IgD-negative memory B cell (primary cell): Measurements from ENCODE around the gene XRCC3. TPM values are rescaled to one million over a fixed set of nuclear protein-coding genes. Genes with fewer than 3 reads are reported as not detected.

Source experiments
- H3K27ac Mint-ChIP-seq, 3 donors: one replicate each; pipeline ENCODE4 v1.8.0; 2020 to 2022; ENCODE audit warnings: mild to moderate bottlenecking in 3 of 3, mixed read lengths in 3 of 3, moderate library complexity in 1 of 3
- H3K27me3 Mint-ChIP-seq: one replicate; pipeline ENCODE4 v1.8.0; 2021; ENCODE audit warnings: mixed read lengths
- H3K36me3 Mint-ChIP-seq: one replicate; pipeline ENCODE4 v1.8.0; 2020; ENCODE audit warnings: mild to moderate bottlenecking, mixed read lengths
- H3K4me1 Mint-ChIP-seq, 3 donors: one replicate each; pipeline ENCODE4 v1.8.0; 2020 to 2022; ENCODE audit warnings: mixed read lengths in 3 of 3, mild to moderate bottlenecking in 1 of 3
- H3K4me3 Mint-ChIP-seq, 4 donors: one replicate each; pipeline ENCODE4 v1.8.0; 2020 to 2022; ENCODE audit warnings: mild to moderate bottlenecking in 4 of 4, mixed read lengths in 4 of 4, moderate library complexity in 3 of 4
- H3K9me3 Mint-ChIP-seq, 3 donors: one replicate each; pipeline ENCODE4 v1.8.0; 2020 to 2021; ENCODE audit warnings: mixed read lengths in 3 of 3, mild to moderate bottlenecking in 1 of 3
- polyA plus RNA-seq: library from polyadenylated mRNA; unstranded; fragments of 300-500 nt; fragmentation: Illumina TruSeq; gene quantifications from one replicate; pipeline ENCODE4 v1.2.3, GENCODE V29; 2021

XRCC3 gene
- polyA plus RNA-seq = 5.7 TPM

DNA sequence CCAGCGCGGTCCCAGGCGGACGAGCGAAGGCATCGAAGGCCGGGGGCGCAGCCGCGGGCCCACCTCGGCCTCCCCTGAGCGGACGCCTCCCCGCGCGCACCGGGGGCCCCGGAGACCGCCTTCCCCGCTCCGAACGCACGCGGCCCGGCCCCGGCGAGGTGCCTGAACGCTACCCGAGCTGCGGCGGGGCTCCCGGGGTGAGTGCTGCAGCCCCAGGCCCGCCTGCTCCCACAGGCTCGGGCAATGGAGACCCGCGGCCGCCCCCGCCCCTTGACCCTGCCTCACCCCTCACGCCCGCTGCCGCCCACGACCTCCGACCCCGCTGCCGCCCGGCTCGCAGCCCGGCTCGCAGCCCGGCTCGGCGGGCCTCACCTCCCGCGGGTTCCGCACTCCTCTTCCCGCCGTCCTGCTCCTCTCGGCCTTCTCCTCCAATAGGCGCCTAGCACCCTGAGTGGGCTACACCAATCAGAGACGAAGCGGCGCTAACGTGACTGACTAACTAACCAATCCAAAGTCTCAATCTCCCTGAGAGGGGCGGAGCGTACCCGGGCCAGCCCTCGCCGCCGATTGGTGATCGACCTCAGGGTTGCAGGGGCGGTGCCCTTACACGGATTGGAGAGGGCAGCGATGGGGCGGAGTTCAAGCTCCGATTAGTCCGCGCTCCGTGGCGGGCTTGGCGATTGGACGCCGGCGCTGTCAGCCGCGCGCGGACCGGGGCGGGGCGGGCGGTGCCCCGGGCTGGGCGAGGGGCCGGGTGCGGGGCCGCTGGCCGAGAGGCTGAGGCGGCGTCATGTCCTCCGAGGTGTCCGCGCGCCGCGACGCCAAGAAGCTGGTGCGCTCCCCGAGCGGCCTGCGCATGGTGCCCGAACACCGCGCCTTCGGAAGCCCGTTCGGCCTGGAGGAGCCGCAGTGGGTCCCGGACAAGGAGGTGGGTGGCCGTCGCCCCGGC lies at the start of gene XRCC3, which contains the start of gene ZFYVE21:
Gene XRCC3 (minus strand): TSS at position 400 of the 949 bp plus-strand sequence. CDS start 4,364 bp downstream, outside the sequence.
Gene ZFYVE21 (plus strand): TSS at position 759 of the 949 bp plus-strand sequence. CDS start 32 bp downstream, at position 791.
- peaks cover 29 to 31% (median 30%) of the 10 kb centered on the region in 3 donors for H3K4me1 Mint-ChIP-seq

DNA sequence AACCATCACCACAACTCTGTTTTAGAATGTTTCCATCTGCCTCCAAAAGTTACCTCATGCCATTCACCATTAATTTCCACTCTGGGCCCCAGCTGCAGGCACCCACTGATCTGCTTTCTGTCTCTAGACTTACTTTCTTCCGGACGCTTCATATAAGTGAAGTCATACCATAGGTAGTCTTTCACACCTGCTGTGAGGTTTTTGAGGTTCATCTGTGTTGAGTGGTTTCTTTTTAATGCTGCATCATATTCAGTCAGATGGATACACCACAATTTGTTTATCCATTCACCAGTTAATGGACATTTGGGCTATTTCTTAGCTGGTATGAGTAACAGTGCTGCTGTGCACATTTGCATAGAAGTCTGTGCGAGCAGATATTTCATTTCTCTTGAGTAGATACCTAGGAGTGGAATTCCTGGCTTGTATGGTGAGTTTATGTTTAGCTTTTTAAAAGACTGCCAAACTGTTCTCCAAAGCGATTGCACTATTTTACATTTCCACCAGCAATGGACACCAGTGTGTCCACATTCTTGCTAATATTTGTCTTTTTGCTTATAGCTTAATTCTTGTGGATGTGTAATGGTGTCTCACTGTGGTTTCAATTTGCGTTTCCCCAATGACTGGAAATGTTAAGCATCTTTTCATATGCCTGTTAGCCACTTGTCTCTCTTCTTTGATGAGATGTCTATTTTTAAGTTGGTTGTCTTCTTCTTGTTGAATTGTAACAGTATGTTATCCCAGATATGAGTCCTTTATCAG lies 48.7 kb upstream of the XRCC3 start:
- H3K27ac Mint-ChIP-seq = no peak overlapping the region
- peaks cover 6% of the 10 kb centered on the region for H3K36me3 Mint-ChIP-seq
- peaks cover 1% of the 10 kb centered on the region for H3K27me3 Mint-ChIP-seq
- peaks cover 7 to 10% (median 9%) of the 10 kb centered on the region in 3 donors for H3K4me1 Mint-ChIP-seq
- peak overlapping the region in 1 of 4 donors; percentile 49 for H3K4me3 Mint-ChIP-seq
- H3K9me3 Mint-ChIP-seq = peaks cover 0 to 4% (median 0%) of the 10 kb centered on the region in 3 donors

More for the DNA sequence above, at the start of gene XRCC3, which contains the start of gene ZFYVE21:
- Mint-ChIP-seq H3K9me3 (no peaks in the 10 kb centered on the region), H3K27me3 (no peaks in the 10 kb centered on the region), H3K4me3 (peak within 1 kb of the TSS; percentile 90 to 95 (median 93)), H3K36me3 (peaks cover 1% of the 10 kb centered on the region), H3K27ac (peak within 1 kb of the TSS; percentile 84 to 97 (median 84))

DNA sequence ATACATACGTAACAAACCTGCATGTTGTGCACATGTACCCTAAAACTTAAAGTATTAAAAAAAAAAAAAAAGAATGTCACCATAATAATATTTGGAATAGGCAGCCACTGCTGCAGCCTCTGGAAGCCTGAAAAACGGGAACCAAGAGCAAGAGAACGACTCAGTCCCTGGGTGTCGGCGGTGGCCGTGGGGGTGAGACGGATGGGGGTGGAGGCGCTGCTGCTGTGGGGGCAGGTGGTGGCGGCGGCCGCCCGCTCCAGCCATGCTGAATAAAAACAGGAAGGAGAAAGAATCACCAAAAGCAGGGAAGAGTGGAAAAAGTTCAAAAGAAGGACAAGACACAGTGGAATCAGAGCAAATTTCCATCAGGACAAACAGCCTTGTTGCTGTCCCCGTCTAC lies 47.3 kb upstream of the XRCC3 start:
- Mint-ChIP-seq H3K4me1 (peaks cover 7 to 10% (median 9%) of the 10 kb centered on the region in 3 donors), H3K4me3 (no peak overlapping the region), H3K9me3 (peaks cover 0 to 4% (median 0%) of the 10 kb centered on the region in 3 donors), H3K27ac (no peak overlapping the region), H3K36me3 (peaks cover 6% of the 10 kb centered on the region), H3K27me3 (peaks cover 1% of the 10 kb centered on the region)

DNA sequence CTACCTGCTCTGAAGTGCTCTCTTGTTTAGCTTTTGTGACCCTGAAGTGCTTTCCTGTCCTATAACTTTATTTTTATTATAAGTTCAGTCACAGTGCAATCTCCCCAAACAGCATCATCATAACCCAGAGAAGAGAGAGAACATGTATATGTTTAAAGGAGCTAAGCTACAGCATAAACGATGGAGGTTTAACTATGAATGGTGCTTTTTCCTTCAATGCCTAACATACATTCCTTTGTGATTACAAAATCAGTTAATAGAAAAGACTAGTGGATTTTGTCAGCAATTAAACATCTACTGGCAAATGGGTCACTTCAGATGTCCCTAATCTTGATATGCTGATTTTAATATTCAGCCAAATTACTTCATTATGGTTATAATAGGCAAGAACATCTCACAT lies 46.8 kb upstream of the XRCC3 start:
- peaks cover 0 to 4% (median 0%) of the 10 kb centered on the region in 3 donors for H3K9me3 Mint-ChIP-seq
- H3K4me3 Mint-ChIP-seq = no peak overlapping the region
- H3K27ac Mint-ChIP-seq = no peak overlapping the region
- peaks cover 1% of the 10 kb centered on the region for H3K27me3 Mint-ChIP-seq
- H3K36me3 Mint-ChIP-seq = peaks cover 6% of the 10 kb centered on the region
- H3K4me1 Mint-ChIP-seq = peaks cover 7 to 10% (median 9%) of the 10 kb centered on the region in 3 donors

DNA sequence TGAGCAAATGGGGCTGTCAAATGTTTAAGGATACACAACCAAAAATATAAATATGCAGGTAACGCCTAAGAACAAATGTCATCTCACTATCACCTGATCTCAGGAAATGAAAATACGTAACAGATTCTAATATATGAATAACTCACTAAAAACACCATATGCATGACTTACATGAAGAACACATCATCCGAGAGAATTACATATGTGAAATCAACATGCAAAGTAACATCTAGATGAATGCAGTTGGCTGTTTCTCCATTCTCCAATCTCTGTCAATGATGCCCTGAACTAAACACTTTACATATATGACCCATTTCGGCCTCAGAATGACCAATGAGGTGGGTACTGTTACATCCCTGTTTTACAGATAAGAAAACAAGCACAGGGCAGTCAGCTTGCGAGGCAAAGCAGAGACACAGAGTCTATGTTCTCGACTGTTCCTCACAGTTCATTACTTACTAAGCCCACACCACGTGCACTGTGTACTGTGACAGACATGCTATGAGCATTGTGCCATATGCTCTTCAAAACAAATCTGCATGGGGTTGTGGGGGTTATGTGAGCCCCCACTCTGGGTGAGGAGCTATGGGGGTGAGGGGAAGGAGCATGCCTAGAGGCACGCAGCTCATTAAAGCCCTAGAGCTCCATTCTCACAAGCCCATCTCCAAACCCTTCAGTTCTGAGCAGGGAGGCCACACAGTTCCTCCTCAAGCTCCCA lies 43.0 kb upstream of the XRCC3 start:
- Mint-ChIP-seq H3K27ac (no peak overlapping the region), H3K9me3 (no peaks in the 10 kb centered on the region)

DNA sequence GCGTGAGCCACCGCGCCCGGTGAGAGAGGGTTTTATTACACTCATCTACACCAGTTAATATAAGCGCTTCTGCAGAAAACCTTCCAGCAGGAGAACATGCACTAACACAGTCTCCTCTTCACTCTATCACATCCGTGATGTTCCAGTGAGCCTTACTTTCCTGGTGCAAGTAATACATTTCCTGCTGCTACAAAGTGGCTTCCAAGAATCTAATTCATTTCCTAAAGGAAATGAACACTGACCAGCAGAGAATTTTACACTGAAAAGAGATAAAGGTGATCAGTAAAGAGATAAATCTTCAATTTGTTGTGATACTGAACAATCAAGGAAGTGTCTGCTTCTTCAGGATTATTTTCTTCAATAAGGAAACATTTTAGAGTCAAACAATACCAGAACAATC lies 39.8 kb upstream of the XRCC3 start:
- Mint-ChIP-seq H3K27me3 (no peaks in the 10 kb centered on the region), H3K27ac (no peak overlapping the region), H3K4me3 (no peak overlapping the region), H3K36me3 (no peaks in the 10 kb centered on the region), H3K4me1 (no peaks in the 10 kb centered on the region), H3K9me3 (no peaks in the 10 kb centered on the region)

More for the DNA sequence above, 43.0 kb upstream of the XRCC3 start:
- Mint-ChIP-seq H3K36me3 (peaks cover 2% of the 10 kb centered on the region), H3K4me1 (peaks cover 0 to 5% (median 3%) of the 10 kb centered on the region in 3 donors), H3K27me3 (no peaks in the 10 kb centered on the region), H3K4me3 (no peak overlapping the region)

DNA sequence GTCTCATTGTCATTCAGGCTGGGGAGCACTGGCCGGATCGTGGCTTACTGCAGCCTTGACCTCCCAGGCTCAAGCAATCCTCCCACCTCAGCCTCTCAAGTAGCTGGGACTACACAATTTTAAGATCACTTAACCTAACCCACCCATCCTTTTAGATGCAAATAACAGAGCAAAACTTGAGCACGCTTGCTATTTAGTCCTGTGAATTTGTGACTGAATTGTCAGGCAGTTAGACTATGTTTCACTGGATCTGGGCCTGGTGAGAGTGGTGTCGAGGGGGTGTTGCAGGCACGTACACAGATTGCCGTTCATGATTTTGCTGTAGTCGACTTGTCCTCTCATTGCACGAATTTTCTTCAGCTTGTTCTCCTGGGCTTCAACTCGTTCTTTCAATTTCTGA lies 38.5 kb upstream of the XRCC3 start:
- H3K27ac Mint-ChIP-seq = no peak overlapping the region
- H3K4me3 Mint-ChIP-seq = no peak overlapping the region
- no peaks in the 10 kb centered on the region for H3K36me3 Mint-ChIP-seq
- H3K4me1 Mint-ChIP-seq = no peaks in the 10 kb centered on the region
- H3K27me3 Mint-ChIP-seq = no peaks in the 10 kb centered on the region
- H3K9me3 Mint-ChIP-seq = no peaks in the 10 kb centered on the region

DNA sequence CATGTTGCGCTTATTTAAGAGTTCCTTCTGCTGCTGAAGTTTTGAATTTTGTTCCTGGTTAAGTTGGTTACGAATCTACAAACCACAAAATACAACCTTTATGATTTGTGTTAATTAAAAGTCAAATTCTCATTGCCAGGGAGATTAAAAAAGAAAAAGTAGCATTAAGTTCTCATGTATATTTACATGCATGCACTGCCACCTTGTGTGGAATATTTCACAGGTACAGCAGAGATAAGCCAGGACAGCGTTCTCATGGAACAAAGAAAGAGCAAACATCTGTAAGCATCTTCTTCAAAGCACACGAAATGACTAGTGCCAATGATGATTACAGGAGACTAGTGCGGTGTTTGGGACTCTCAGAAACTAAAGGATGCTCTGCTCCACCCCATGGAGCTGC lies 34.6 kb upstream of the XRCC3 start:
- Mint-ChIP-seq H3K36me3 (no peaks in the 10 kb centered on the region), H3K27ac (no peak overlapping the region), H3K9me3 (no peaks in the 10 kb centered on the region), H3K4me1 (no peaks in the 10 kb centered on the region), H3K27me3 (no peaks in the 10 kb centered on the region), H3K4me3 (no peak overlapping the region)

DNA sequence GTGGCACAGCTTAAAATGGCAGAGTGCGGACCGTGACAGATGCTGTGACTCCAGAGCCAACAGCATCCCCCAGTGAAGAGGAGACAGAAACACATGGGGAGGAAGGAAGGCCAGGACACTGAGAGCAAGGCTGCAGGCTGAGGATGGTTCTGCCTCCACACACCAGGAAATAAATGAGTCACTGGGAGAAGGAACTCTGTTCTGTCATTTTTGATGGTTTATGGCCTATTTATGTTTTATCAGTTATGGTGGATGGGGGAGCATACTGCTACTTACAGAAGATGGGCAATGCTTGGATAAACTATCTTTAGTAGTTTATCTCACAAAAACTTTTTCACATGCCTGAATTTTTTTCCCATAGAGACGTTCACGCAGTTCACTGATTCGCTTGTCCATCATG lies 34.2 kb upstream of the XRCC3 start:
- H3K4me1 Mint-ChIP-seq = no peaks in the 10 kb centered on the region
- H3K27ac Mint-ChIP-seq = peak overlapping the region in 1 of 3 donors; percentile 88
- H3K36me3 Mint-ChIP-seq = no peaks in the 10 kb centered on the region
- no peaks in the 10 kb centered on the region for H3K27me3 Mint-ChIP-seq
- no peak overlapping the region for H3K4me3 Mint-ChIP-seq
- H3K9me3 Mint-ChIP-seq = no peaks in the 10 kb centered on the region

DNA sequence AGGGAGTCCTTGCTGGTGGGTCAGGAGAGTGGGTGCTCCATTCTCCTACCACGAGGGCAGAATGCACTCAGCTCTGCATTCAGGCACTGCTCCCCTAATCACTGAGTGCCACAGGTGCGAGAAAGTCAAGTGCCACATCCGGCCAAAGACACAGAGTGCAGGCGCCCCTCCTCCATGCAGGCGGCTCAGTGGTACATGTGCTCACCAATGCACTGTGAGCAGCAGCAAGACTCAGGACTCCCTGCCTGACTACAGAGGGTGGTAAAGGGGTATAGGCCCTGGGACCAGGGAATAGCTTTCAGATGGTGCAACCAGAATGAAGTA lies 33.2 kb upstream of the XRCC3 start:
- Mint-ChIP-seq H3K27me3 (no peaks in the 10 kb centered on the region), H3K4me3 (no peak overlapping the region), H3K9me3 (no peaks in the 10 kb centered on the region), H3K36me3 (no peaks in the 10 kb centered on the region), H3K27ac (no peak overlapping the region), H3K4me1 (no peaks in the 10 kb centered on the region)

DNA sequence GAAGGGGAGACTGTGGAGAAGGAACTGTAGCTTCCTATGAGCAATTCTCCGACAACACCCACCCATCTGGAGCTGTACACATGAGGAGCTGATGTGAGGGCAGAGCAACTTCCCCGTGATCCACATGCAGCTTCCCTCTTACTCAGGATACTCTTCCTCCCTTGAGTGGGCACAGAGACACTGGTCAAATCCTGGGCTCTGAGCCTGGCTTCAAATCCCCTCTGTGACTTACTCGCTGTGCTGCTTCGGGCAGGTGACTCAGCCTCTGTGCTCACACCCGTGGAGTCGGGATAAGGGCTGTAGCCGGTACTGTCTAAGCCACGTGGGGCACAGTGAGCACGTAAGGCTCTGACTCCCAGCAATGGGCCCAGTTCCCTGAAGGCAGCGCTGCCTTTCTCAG lies 31.4 kb upstream of the XRCC3 start:
- Mint-ChIP-seq H3K36me3 (peaks cover 2% of the 10 kb centered on the region), H3K4me3 (no peak overlapping the region), H3K9me3 (no peaks in the 10 kb centered on the region), H3K27ac (no peak overlapping the region), H3K4me1 (no peaks in the 10 kb centered on the region), H3K27me3 (no peaks in the 10 kb centered on the region)

DNA sequence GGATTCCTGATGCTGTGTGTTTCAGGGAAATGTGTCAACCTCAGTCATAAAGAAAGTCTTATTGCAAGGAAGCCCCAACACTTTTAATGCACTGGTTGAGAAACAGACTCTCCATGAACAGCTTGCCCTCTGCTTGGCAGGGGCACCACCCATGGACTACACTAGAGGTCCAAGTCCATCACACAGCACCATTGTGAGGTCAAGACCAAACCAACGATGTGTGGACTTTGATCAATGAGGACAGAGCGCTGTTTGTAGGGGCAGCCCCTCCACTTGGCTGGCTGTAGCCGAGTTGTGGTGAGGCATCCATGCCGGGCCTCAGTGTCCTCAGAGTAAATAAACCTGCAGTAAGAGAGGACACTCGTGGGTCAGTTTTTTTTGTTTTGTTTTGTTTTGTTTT lies 30.2 kb upstream of the XRCC3 start:
- Mint-ChIP-seq H3K9me3 (no peaks in the 10 kb centered on the region), H3K4me1 (peaks cover 0 to 2% (median 0%) of the 10 kb centered on the region in 3 donors), H3K36me3 (peaks cover 2% of the 10 kb centered on the region), H3K27ac (peak overlapping the region in 1 of 3 donors; percentile 27), H3K27me3 (no peaks in the 10 kb centered on the region), H3K4me3 (no peak overlapping the region)

DNA sequence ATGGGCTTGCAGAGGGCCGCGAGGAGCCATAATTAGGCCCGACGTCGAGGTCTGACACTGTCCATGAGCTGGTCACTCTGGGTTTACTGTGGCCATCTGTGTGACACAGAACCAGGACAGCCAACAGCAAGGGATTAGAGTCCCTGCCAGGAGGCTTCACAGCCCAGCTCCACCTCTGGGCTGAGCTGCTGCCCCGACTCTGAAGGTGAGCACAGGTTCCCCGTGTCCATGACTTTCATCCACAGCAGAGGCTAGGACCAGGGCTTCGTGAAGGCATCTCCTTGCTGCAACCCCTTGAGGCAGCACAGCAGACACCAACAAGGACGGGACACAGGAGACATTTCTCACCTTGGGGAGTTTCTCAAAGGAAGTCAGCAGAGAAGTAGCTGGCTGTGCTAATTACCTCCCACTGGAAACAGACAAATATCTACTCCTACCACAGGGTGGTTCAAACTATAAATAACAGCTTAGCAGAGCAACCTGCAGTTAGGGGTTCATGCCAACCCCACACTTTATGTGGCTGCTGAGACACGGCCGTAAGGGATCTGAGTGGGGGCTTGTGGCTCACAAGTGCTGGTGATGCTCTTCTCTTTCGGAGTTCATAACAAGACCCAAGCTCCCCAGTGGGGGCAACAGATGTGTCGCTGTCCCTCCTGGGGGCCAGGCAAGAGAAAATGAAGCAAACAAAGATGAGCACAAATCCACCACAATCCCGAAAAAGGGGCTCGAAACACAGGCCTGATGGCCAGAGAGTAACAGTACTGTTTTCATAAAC lies 29.6 kb upstream of the XRCC3 start:
- no peaks in the 10 kb centered on the region for H3K9me3 Mint-ChIP-seq
- H3K4me3 Mint-ChIP-seq = no peak overlapping the region
- peaks cover 2% of the 10 kb centered on the region for H3K36me3 Mint-ChIP-seq
- peak overlapping the region in 1 of 3 donors; percentile 27 for H3K27ac Mint-ChIP-seq
- H3K27me3 Mint-ChIP-seq = no peaks in the 10 kb centered on the region
- peaks cover 0 to 2% (median 0%) of the 10 kb centered on the region in 3 donors for H3K4me1 Mint-ChIP-seq

DNA sequence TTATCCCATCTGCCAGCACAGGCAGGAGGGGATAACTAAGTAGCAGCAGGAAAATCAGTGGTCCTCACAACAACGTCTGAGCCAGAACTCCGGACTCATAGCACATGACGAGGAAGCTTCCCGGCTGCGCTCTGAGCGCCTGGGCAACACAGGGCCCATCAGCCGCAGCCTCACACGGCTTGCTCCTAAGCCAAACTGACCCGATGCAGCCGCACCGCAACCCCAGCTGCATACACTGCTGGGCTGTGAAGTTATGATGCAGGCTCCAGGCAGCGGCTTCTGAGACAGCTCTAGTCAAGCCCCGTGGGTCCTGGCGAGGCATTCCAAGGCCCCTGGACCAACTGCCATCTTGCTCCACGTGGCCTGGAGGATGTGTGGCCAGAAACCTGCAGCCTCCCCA lies 28.4 kb upstream of the XRCC3 start:
- peaks cover 2% of the 10 kb centered on the region for H3K36me3 Mint-ChIP-seq
- no peak overlapping the region for H3K27ac Mint-ChIP-seq
- no peaks in the 10 kb centered on the region for H3K27me3 Mint-ChIP-seq
- H3K4me1 Mint-ChIP-seq = peaks cover 0 to 2% (median 0%) of the 10 kb centered on the region in 3 donors
- H3K4me3 Mint-ChIP-seq = no peak overlapping the region
- H3K9me3 Mint-ChIP-seq = no peaks in the 10 kb centered on the region
